Measurements from ENCODE around the gene GZMM. TPM values are rescaled to one million over a fixed set of nuclear protein-coding genes. Genes with fewer than 3 reads are reported as not detected.

Gene GZMM
- total RNA-seq, 1 experiment from 2014 or later: 0.59 TPM

GRCh38 chr19:570251-570686 lies 26.4 kb downstream of the GZMM start:
- peak overlapping the region; percentile 25; the same call in 1 of the 2 replicates for H3K4me2 ChIP-seq (ENCODE audit: low read length)
- H3K79me2 ChIP-seq (ENCODE audit: insufficient read depth, low read length): peaks cover 29% of the 10 kb centered on the region
- intact Hi-C loops (cut with micrococcal nuclease): no loop called here
- ATAC-seq: no peak
- ChIA-PET CTCF (interaction anchor here (0.7 kb wide), 1 partner anchor 64 kb away, joined by 3 read pairs; no protein-coding TSS in a partner anchor), POLR2A (no interaction called here), RAD21 (ENCODE audit: low non-redundant PET in 1 of 2, low total read pairs in 2 of 2, uncharacterized antibody in 2 of 2, unreplicated experiment in 2 of 2) (no interaction called here)
- TF ChIP-seq ELF1 (IDR thresholded peaks at IDR 0.05; ENCODE audit: borderline replicate concordance, low read depth) (no peak), YY1 (IDR thresholded peaks at IDR 0.05; ENCODE audit: extremely low read depth, insufficient replicate concordance, low read depth, low read length) (no peak), JUND (IDR thresholded peaks at IDR 0.05) (no peak), POLR2A (IDR thresholded peaks at IDR 0.05; ENCODE audit: borderline replicate concordance, extremely low read depth, insufficient read depth, insufficient read length) (no peak), EGR1 (IDR thresholded peaks at IDR 0.05; ENCODE audit: low read depth) (no peak), ZBTB33 (IDR thresholded peaks at IDR 0.05; ENCODE audit: extremely low read depth, insufficient replicate concordance, low read length) (no peak), EZH2phosphoT487 (IDR thresholded peaks at IDR 0.05; ENCODE audit: borderline replicate concordance) (no peak), CEBPB (IDR thresholded peaks at IDR 0.05; ENCODE audit: low read depth) (no peak), SP1 (IDR thresholded peaks at IDR 0.05; ENCODE audit: low read depth) (no peak), ZNF274 (IDR thresholded peaks at IDR 0.05; ENCODE audit: low read depth, low read length) (no peak), CBX3 (IDR thresholded peaks at IDR 0.05; ENCODE audit: low read depth) (no peak), FOSL1 (IDR thresholded peaks at IDR 0.05; ENCODE audit: low read depth) (no peak), POLR2AphosphoS5 (IDR thresholded peaks at IDR 0.05; ENCODE audit: low read depth, low read length) (no peak), SRF (IDR thresholded peaks at IDR 0.05; ENCODE audit: low read depth) (no peak), MAX (IDR thresholded peaks at IDR 0.05) (no peak), REST (IDR thresholded peaks at IDR 0.05; ENCODE audit: low read depth) (no peak), SIN3A (IDR thresholded peaks at IDR 0.05; ENCODE audit: low read depth) (no peak)
- TF ChIP-seq, protein P1, sequence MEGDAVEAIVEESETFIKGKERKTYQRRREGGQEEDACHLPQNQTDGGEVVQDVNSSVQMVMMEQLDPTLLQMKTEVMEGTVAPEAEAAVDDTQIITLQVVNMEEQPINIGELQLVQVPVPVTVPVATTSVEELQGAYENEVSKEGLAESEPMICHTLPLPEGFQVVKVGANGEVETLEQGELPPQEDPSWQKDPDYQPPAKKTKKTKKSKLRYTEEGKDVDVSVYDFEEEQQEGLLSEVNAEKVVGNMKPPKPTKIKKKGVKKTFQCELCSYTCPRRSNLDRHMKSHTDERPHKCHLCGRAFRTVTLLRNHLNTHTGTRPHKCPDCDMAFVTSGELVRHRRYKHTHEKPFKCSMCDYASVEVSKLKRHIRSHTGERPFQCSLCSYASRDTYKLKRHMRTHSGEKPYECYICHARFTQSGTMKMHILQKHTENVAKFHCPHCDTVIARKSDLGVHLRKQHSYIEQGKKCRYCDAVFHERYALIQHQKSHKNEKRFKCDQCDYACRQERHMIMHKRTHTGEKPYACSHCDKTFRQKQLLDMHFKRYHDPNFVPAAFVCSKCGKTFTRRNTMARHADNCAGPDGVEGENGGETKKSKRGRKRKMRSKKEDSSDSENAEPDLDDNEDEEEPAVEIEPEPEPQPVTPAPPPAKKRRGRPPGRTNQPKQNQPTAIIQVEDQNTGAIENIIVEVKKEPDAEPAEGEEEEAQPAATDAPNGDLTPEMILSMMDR (IDR thresholded peaks at IDR 0.05 in 2 of 3, conservative IDR thresholded peaks at IDR 0.05 in 1 of 3; ENCODE audit: borderline replicate concordance in 1 of 3, insufficient read depth in 1 of 3, low read depth in 2 of 3, low read length in 2 of 3): no peak
- TF ChIP-seq, protein P2, sequence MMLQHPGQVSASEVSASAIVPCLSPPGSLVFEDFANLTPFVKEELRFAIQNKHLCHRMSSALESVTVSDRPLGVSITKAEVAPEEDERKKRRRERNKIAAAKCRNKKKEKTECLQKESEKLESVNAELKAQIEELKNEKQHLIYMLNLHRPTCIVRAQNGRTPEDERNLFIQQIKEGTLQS (IDR thresholded peaks at IDR 0.05): no peak
- peak overlapping the region; percentile 30; the same call in 1 of the 2 replicates for H3K27ac ChIP-seq (ENCODE audit: low read depth, low read length)
- no TSS peak for BruUV-seq (replicated peaks)
- DNase-seq (ENCODE audit: low read depth, low spot score): no peak
- no peak overlapping the region for H3K4me3 ChIP-seq (replicated peaks in 1 of 2; ENCODE audit: low read depth in 1 of 2, low read length in 2 of 2)
- peaks cover 3 to 5% of the 10 kb centered on the region in 2 experiments; a peak in 1 of 4 replicates for H3K36me3 ChIP-seq (ENCODE audit: control insufficient read depth in 1 of 2, insufficient read depth in 2 of 2, low read length in 2 of 2)
- no peak overlapping the region for H3K9ac ChIP-seq (ENCODE audit: low read length)
- peaks cover 2 to 34% of the 10 kb centered on the region in 2 experiments; a peak in 3 of 4 replicates for H3K4me1 ChIP-seq (ENCODE audit: control insufficient read depth in 1 of 2, insufficient read depth in 2 of 2, low read length in 2 of 2)
- H3K27me3 ChIP-seq (ENCODE audit: insufficient read depth, low read length): no peaks in the 10 kb centered on the region
- peaks cover 6% of the 10 kb centered on the region; the same call in 1 of the 2 replicates for H4K20me1 ChIP-seq (ENCODE audit: insufficient read depth)
- H2AFZ ChIP-seq (ENCODE audit: low read depth, low read length, poor library complexity, severe bottlenecking): no peak overlapping the region
- no peaks in the 10 kb centered on the region for H3K9me2 ChIP-seq (ENCODE audit: insufficient read depth)
- H3K9me3 ChIP-seq (ENCODE audit: control insufficient read depth in 1 of 2, insufficient read depth in 1 of 2, low read depth in 1 of 2, low read length in 2 of 2): no peaks in the 10 kb centered on the region

Measured in HCT116 (cell line).